Activated CD8-positive, alpha-beta T cell treated with anti-CD3 and anti-CD28 coated beads for 36 hours (primary cell): ENCODE results near the gene HBS1L. TPM values are rescaled to one million over a fixed set of nuclear protein-coding genes. Genes with fewer than 3 reads are reported as not detected.

Experiments used
- ATAC-seq: fragments of 200-7000 bp; cut with Tn5 transposase; one replicate; pipeline ENCODE4 v1.10.0; 2021; ENCODE audit warnings: mild to moderate bottlenecking, moderate library complexity
- CTCF ChIA-PET: fragments of 350-600 bp; sonication (Branson Sonifier 250); formaldehyde crosslinking; loops from one replicate; lab custom pipeline; 2021; ENCODE audit warnings: antibody characterized with exemption; lab: Charles Lee
- POLR2A ChIA-PET: fragments of 350-600 bp; sonication (Branson Sonifier 250); formaldehyde crosslinking; loops from one replicate; lab custom pipeline; 2021; ENCODE audit warnings: antibody characterized with exemption; lab: Charles Lee
- DNase-seq: peaks from one replicate; pipeline ENCODE4 v3.0.0-alpha.2; 2020
- H3K27ac Mint-ChIP-seq: one replicate; pipeline ENCODE4 v1.8.0; 2021; ENCODE audit warnings: mild to moderate bottlenecking, mixed read lengths
- H3K27me3 Mint-ChIP-seq: one replicate; pipeline ENCODE4 v1.8.0; 2021; ENCODE audit warnings: mixed read lengths
- H3K36me3 Mint-ChIP-seq: one replicate; pipeline ENCODE4 v1.8.0; 2021; ENCODE audit warnings: low read depth, mixed read lengths
- H3K4me1 Mint-ChIP-seq: one replicate; pipeline ENCODE4 v1.8.0; 2021; ENCODE audit warnings: low read depth, mixed read lengths
- H3K4me3 Mint-ChIP-seq: one replicate; pipeline ENCODE4 v1.8.0; 2021; ENCODE audit warnings: mild to moderate bottlenecking, moderate library complexity, mixed read lengths
- H3K9me3 Mint-ChIP-seq: one replicate; pipeline ENCODE4 v1.8.0; 2021; ENCODE audit warnings: mixed read lengths
- intact Hi-C: fragments of 100-400 bp; cut with micrococcal nuclease; formaldehyde crosslinking; loops from one replicate; pipeline ENCODE4 v1.10.0; 2022
- total RNA-seq, 2 experiments: library from RNA; stranded (reverse); gene quantifications; one replicate each; pipeline ENCODE4 v1.2.3, GENCODE V29; 2021
- TF ChIP-seq, protein P1 (sequence below): fragments of 200-600 bp; IDR thresholded peaks from one replicate; pipeline ENCODE4 v1.8.0; 2022; ENCODE audit warnings: antibody characterized with exemption, mild to moderate bottlenecking

HBS1L gene
- total RNA-seq, 2 experiments from 2014 or later = 146 to 147 TPM

DNA sequence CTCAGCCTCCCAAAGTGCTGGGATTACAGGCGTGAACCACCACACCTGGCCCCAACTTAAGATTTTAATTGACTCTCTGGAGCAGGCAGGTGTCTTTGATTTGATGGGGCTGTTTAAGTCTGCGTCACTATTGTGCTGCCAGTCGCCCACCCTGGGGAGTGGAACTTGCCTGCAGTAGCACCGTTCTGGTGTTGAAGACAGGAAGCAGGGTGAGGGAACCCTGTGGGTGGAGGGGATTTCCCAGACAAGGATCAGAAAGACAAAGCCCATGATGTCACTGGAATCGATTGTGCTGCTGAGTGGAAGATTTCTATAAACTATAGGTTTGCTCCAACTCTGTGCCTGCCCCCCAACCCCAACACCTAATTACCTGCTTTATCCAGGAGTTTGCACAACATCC is 115.7 kb downstream of the HBS1L start:
- Mint-ChIP-seq H3K9me3 (no peaks in the 10 kb centered on the region), H3K4me1 (peaks cover 25% of the 10 kb centered on the region), H3K36me3 (no peaks in the 10 kb centered on the region), H3K27me3 (no peaks in the 10 kb centered on the region), H3K4me3 (no peak overlapping the region), H3K27ac (peak overlapping the region; percentile 43)
- ATAC-seq (peak; percentile 99), DNase-seq (peak; percentile 93)
- ChIA-PET CTCF (interaction anchor here (1.0 to 3.0 kb wide), 13 partner anchors 10 to 815 kb away, joined by 3 to 34 read pairs (median 11); partner anchors contain the start of genes ALDH8A1 and HBS1L), POLR2A (interaction anchor here (0.6 to 0.9 kb wide), 3 partner anchors 12 to 72 kb away, joined by 3 to 4 read pairs (median 3); partner anchors contain the start of gene ALDH8A1)
- TF ChIP-seq, protein P1, sequence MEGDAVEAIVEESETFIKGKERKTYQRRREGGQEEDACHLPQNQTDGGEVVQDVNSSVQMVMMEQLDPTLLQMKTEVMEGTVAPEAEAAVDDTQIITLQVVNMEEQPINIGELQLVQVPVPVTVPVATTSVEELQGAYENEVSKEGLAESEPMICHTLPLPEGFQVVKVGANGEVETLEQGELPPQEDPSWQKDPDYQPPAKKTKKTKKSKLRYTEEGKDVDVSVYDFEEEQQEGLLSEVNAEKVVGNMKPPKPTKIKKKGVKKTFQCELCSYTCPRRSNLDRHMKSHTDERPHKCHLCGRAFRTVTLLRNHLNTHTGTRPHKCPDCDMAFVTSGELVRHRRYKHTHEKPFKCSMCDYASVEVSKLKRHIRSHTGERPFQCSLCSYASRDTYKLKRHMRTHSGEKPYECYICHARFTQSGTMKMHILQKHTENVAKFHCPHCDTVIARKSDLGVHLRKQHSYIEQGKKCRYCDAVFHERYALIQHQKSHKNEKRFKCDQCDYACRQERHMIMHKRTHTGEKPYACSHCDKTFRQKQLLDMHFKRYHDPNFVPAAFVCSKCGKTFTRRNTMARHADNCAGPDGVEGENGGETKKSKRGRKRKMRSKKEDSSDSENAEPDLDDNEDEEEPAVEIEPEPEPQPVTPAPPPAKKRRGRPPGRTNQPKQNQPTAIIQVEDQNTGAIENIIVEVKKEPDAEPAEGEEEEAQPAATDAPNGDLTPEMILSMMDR = no peak
- intact Hi-C loops = loop anchor here (5.0 kb wide), 1 partner anchor 767 kb away; no protein-coding TSS in a partner anchor

DNA sequence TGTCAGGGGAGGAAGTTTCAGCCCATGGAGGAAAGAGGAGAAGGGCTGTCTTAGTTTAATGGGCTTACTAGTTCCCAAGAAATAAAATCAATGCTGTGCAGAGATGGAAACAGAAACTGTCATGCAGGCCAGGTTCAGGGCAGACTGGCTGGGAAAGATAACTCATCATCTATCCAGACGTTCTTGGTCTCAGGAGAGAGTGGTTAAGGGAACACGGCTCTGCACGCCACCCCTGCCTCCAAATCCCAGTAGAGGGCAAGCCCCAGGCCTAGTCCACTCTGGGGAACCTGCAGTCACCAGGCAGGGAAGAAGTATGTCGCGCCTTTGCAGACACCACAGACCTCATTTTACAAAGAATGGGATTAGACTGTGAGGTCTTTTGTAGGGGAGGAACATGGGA is 117.2 kb downstream of the HBS1L start:
- CTCF ChIA-PET = interaction anchor here (2.2 kb wide), 1 partner anchor 814 kb away, joined by 5 read pairs; no protein-coding TSS in a partner anchor
- ATAC-seq (no peak), DNase-seq (no peak)
- intact Hi-C loops = loop anchor here (5.0 kb wide), 1 partner anchor 765 kb away; no protein-coding TSS in a partner anchor
- TF ChIP-seq, protein P1 = no peak
- no peaks in the 10 kb centered on the region for H3K36me3 Mint-ChIP-seq
- no peak overlapping the region for H3K4me3 Mint-ChIP-seq
- no peak overlapping the region for H3K27ac Mint-ChIP-seq
- POLR2A ChIA-PET = no interaction called here
- H3K9me3 Mint-ChIP-seq = no peaks in the 10 kb centered on the region
- peaks cover 25% of the 10 kb centered on the region for H3K4me1 Mint-ChIP-seq
- no peaks in the 10 kb centered on the region for H3K27me3 Mint-ChIP-seq

DNA sequence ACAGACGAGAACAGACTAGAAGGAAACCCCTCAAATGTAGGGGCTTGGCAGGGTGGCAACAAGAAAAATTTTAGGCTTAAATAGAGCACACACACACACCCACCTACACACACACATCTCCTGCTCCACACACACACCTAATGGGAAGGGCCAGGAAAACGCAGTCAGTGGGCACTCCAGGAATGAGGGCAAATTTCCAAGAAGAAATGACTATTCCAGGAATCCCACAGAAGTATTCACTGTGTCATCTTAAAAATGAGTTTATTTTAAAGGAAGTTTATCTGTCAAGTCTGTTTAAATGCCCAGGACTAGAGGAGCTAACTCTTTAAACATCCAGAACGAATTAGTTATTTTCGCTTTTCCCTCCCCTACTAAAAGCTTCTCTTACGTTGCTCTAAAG is 117.7 kb downstream of the HBS1L start:
- peak overlapping the region; percentile 5 for H3K27ac Mint-ChIP-seq
- DNase-seq (no peak), ATAC-seq (no peak)
- H3K27me3 Mint-ChIP-seq = no peaks in the 10 kb centered on the region
- POLR2A ChIA-PET = no interaction called here
- CTCF ChIA-PET = interaction anchor here (2.2 kb wide), 1 partner anchor 813 kb away, joined by 5 read pairs; no protein-coding TSS in a partner anchor
- no peaks in the 10 kb centered on the region for H3K9me3 Mint-ChIP-seq
- intact Hi-C loops = loop anchor here (5.0 kb wide), 1 partner anchor 765 kb away; no protein-coding TSS in a partner anchor
- no peak overlapping the region for H3K4me3 Mint-ChIP-seq
- peaks cover 25% of the 10 kb centered on the region for H3K4me1 Mint-ChIP-seq
- H3K36me3 Mint-ChIP-seq = no peaks in the 10 kb centered on the region
- TF ChIP-seq, protein P1 = no peak

DNA sequence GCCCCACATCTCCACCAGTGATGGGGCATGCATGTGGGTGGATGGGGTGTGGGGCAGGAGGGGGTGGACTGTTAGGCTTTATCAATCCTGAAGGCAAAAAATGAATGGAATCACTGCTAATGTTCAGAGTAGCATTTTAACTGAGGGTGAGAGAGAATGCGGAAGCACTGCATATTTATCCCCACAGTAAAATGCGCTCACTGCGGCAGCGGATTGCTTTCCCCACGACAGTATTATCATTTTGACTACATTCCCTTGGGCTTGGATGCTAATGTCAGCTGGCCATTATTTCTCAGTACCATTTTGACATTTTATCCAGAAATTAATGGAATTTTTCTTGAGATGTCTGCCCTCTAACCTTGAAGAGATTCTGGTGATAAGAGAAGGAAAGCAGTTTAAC is 118.1 kb downstream of the HBS1L start:
- DNase-seq = no peak
- Mint-ChIP-seq H3K36me3 (no peaks in the 10 kb centered on the region), H3K4me3 (no peak overlapping the region), H3K27ac (peak overlapping the region; percentile 5), H3K4me1 (peaks cover 25% of the 10 kb centered on the region), H3K9me3 (no peaks in the 10 kb centered on the region), H3K27me3 (no peaks in the 10 kb centered on the region)
- ChIA-PET POLR2A (interaction anchor here (0.6 kb wide), 1 partner anchor 488 kb away, joined by 3 read pairs; no protein-coding TSS in a partner anchor), CTCF (no interaction called here)
- ATAC-seq = no peak
- intact Hi-C loops = loop anchor here (5.0 kb wide), 1 partner anchor 764 kb away; no protein-coding TSS in a partner anchor
- TF ChIP-seq, protein P1 = no peak

DNA sequence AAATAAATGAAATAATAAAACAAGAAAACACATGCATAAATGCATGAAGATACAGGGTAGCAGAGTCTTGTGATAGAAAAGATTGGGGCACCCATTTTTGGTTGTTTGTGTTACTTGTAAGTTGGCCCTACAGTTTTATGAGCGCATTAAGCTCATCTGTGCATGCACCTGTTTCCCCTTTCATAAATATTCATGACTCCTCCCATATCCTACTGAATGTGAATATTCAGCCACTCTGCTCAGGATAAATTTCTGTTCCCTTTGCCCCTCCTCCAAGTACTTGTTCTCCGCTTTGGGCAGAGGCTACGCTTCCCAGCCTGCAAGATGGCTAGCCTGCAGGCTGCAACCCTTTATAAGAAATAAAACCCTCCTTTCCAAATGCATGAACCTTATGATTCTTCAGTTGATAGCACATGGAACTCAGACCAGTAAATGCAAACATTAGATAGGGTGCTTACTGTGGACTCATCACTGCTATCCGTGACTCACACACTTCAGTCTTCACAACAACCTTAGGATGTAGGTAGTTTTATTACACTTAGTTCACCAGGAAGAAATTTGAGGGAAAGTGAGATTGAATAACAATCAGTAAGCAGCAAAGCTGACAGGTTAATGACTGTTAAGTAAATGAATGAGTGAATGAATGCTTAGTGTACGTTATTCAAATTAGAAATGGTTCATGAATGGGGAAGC is 119.7 kb downstream of the HBS1L start:
- ATAC-seq = no peak
- CTCF ChIA-PET = interaction anchor here (0.7 to 1.3 kb wide), 2 partner anchors 52 to 846 kb away, joined by 3 to 4 read pairs; no protein-coding TSS in a partner anchor
- Mint-ChIP-seq H3K27me3 (no peaks in the 10 kb centered on the region), H3K27ac (no peak overlapping the region), H3K4me3 (no peak overlapping the region), H3K36me3 (no peaks in the 10 kb centered on the region), H3K9me3 (no peaks in the 10 kb centered on the region), H3K4me1 (peaks cover 23% of the 10 kb centered on the region)
- intact Hi-C loops = loop anchor here (5.0 kb wide), 1 partner anchor 763 kb away; no protein-coding TSS in a partner anchor
- POLR2A ChIA-PET = no interaction called here
- TF ChIP-seq, protein P1 = no peak
- DNase-seq = no peak
